IMR-90 (cell line): ENCODE measurements around the gene RGS7BP. TPM values are rescaled to one million over a fixed set of nuclear protein-coding genes. Genes with fewer than 3 reads are reported as not detected.

ENCODE experiments used
- ATAC-seq: fragments of 200-7000 bp; cut with Tn5 transposase; 2 replicates; pipeline ENCODE4 v1.9.1; 2020; ENCODE audit warnings: low read depth, mild to moderate bottlenecking, moderate library complexity
- BruUV-seq: library from RNA; stranded (reverse); fragments of 400-500 nt; replicated peaks from 2 replicates; lab custom pipeline; 2021; lab: Mats Ljungman, UMichigan
- CTCF ChIA-PET: fragments of 300-600 bp; formaldehyde crosslinking; extraction: SDS; loops from one replicate; lab custom pipeline; 2021; ENCODE audit warnings: antibody characterized with exemption; lab: Yijun Ruan, JAX
- POLR2A ChIA-PET: fragments of 300-600 bp; sonication (Branson Sonifier 250); formaldehyde crosslinking; loops from one replicate; lab custom pipeline; 2022; ENCODE audit warnings: antibody characterized with exemption; ENCODE audit not compliant: unreplicated experiment; lab: Charles Lee
- DNase-seq: peaks from one replicate; pipeline ENCODE4 v3.0.0; 2013
- H2AFZ ChIP-seq: replicated peaks from 2 replicates; pipeline ENCODE3; 2013; ENCODE audit warnings: low read length, mild to moderate bottlenecking; ENCODE audit not compliant: poor library complexity
- H2AK5ac ChIP-seq: 2 replicates; pipeline ENCODE4 v1.6.1; 2013; ENCODE audit warnings: low read depth, low read length, inconsistent platforms
- H2AK9ac ChIP-seq: replicated peaks from 2 replicates; pipeline ENCODE3; 2013; ENCODE audit warnings: mild to moderate bottlenecking, low read depth, low read length, moderate library complexity; ENCODE audit not compliant: poor library complexity
- H2BK120ac ChIP-seq: 2 replicates; pipeline ENCODE4 v1.6.1; 2013; ENCODE audit warnings: low read depth, low read length, inconsistent platforms
- H2BK15ac ChIP-seq: 3 replicates; pipeline ENCODE4 v1.6.1; 2013; ENCODE audit warnings: low read depth, low read length, inconsistent platforms
- H2BK20ac ChIP-seq: 2 replicates; pipeline ENCODE4 v1.6.1; 2013; ENCODE audit warnings: low read depth, mild to moderate bottlenecking, inconsistent platforms, low read length, moderate library complexity
- H2BK5ac ChIP-seq: 2 replicates; pipeline ENCODE4 v1.6.1; 2013; ENCODE audit warnings: mild to moderate bottlenecking, low read depth, low read length, inconsistent platforms; ENCODE audit not compliant: poor library complexity, severe bottlenecking
- H3K14ac ChIP-seq: replicated peaks from 2 replicates; pipeline ENCODE4 v1.6.1; 2013; ENCODE audit warnings: low read depth, low read length, inconsistent platforms
- H3K18ac ChIP-seq: 2 replicates; pipeline ENCODE4 v1.6.1; 2013; ENCODE audit warnings: low read depth, low read length, control low read depth
- H3K23ac ChIP-seq: 2 replicates; pipeline ENCODE4 v1.6.1; 2013; ENCODE audit warnings: low read depth, low read length, inconsistent platforms
- H3K27ac ChIP-seq: 2 replicates; pipeline ENCODE4 v1.5.1; 2013; ENCODE audit warnings: mild to moderate bottlenecking, control low read depth, low read length; ENCODE audit not compliant: insufficient read depth
- H3K27me3 ChIP-seq: 2 replicates; pipeline ENCODE4 v1.6.1; 2013; ENCODE audit warnings: low read length; ENCODE audit not compliant: control insufficient read depth, insufficient read depth
- H3K36me3 ChIP-seq: 2 replicates; pipeline ENCODE4 v1.6.1; 2013; ENCODE audit warnings: low read length, mixed read lengths; ENCODE audit not compliant: control insufficient read depth, insufficient read depth
- H3K4ac ChIP-seq: 2 replicates; pipeline ENCODE4 v1.6.1; 2013; ENCODE audit warnings: low read depth, low read length, inconsistent platforms
- H3K4me1 ChIP-seq: 2 replicates; pipeline ENCODE4 v1.6.1; 2013; ENCODE audit warnings: low read length, mixed read lengths; ENCODE audit not compliant: control insufficient read depth, insufficient read depth
- H3K4me2 ChIP-seq: 2 replicates; pipeline ENCODE4 v1.6.1; 2013; ENCODE audit warnings: low read depth, mild to moderate bottlenecking, control low read depth, low read length, moderate library complexity
- H3K4me3 ChIP-seq: 2 replicates; pipeline ENCODE4 v1.5.1; 2013; ENCODE audit warnings: low read depth, mild to moderate bottlenecking, control low read depth, low read length, moderate library complexity; ENCODE audit not compliant: insufficient read depth
- H3K56ac ChIP-seq: 2 replicates; pipeline ENCODE4 v1.6.1; 2013; ENCODE audit warnings: low read length, inconsistent platforms; ENCODE audit not compliant: insufficient read depth; ENCODE audit errors: extremely low read depth
- H3K79me1 ChIP-seq, 2 experiments: 2 replicates each; pipeline ENCODE4 v1.6.1; 2013; ENCODE audit warnings: low read length in 2 of 2, inconsistent platforms in 1 of 2, low read depth in 1 of 2
- H3K9ac ChIP-seq: 2 replicates; pipeline ENCODE4 v1.6.1; 2013; ENCODE audit warnings: low read depth, low read length, control low read depth
- H3K9me1 ChIP-seq: 2 replicates; pipeline ENCODE4 v1.6.1; 2013; ENCODE audit warnings: low read length, inconsistent platforms; ENCODE audit not compliant: insufficient read depth
- H3K9me3 ChIP-seq: 2 replicates; pipeline ENCODE4 v1.6.1; 2013; ENCODE audit warnings: low read length; ENCODE audit not compliant: control insufficient read depth, insufficient read depth
- H4K20me1 ChIP-seq: 2 replicates; pipeline ENCODE4 v1.6.1; 2013; ENCODE audit warnings: low read length, inconsistent platforms; ENCODE audit not compliant: insufficient read depth
- H4K5ac ChIP-seq: 2 replicates; pipeline ENCODE4 v1.6.1; 2013; ENCODE audit warnings: mild to moderate bottlenecking, low read depth, low read length, control low read depth
- H4K8ac ChIP-seq, 2 experiments: 2 replicates each; pipeline ENCODE4 v1.6.1; 2013; ENCODE audit warnings: low read depth in 2 of 2, low read length in 2 of 2, control low read depth in 1 of 2, inconsistent platforms in 1 of 2
- H4K91ac ChIP-seq: 2 replicates; pipeline ENCODE4 v1.6.1; 2013; ENCODE audit warnings: low read depth, low read length, inconsistent platforms; ENCODE audit not compliant: insufficient read depth
- BHLHE40 ChIP-seq: fragments of 150-350 bp; IDR thresholded peaks from 2 replicates; pipeline ENCODE4 v1.6.1; 2016; ENCODE audit warnings: mild to moderate bottlenecking, low read depth, low read length
- CHD1 ChIP-seq: IDR thresholded peaks from 2 replicates; pipeline ENCODE4 v1.6.1; 2012; ENCODE audit warnings: low read depth, low read length, improper control_type of control experiment
- CTCF ChIP-seq: conservative IDR thresholded peaks from 2 replicates; pipeline ENCODE4 v1.5.1; 2012; ENCODE audit warnings: mild to moderate bottlenecking, low read depth, low read length, improper control_type of control experiment
- MAFK ChIP-seq: IDR thresholded peaks from 2 replicates; pipeline ENCODE4 v1.6.1; 2012; ENCODE audit warnings: low read depth, low read length, improper control_type of control experiment
- MAZ ChIP-seq: IDR thresholded peaks from 2 replicates; pipeline ENCODE4 v1.6.1; 2012; ENCODE audit warnings: low read depth, mild to moderate bottlenecking, low read length, improper control_type of control experiment, moderate library complexity, borderline replicate concordance
- MXI1 ChIP-seq: IDR thresholded peaks from 2 replicates; pipeline ENCODE4 v1.6.1; 2012; ENCODE audit warnings: low read depth, mild to moderate bottlenecking, low read length, moderate library complexity, borderline replicate concordance
- NFE2L2 ChIP-seq: fragments of 150-350 bp; IDR thresholded peaks from 2 replicates; pipeline ENCODE4 v1.6.1; 2016; ENCODE audit warnings: low read depth, mild to moderate bottlenecking, low read length
- RAD21 ChIP-seq: IDR thresholded peaks from 2 replicates; pipeline ENCODE4 v1.6.1; 2012; ENCODE audit warnings: low read length, improper control_type of control experiment
- USF2 ChIP-seq: fragments of 150-350 bp; IDR thresholded peaks from 2 replicates; pipeline ENCODE4 v1.6.1; 2017; ENCODE audit warnings: mild to moderate bottlenecking, antibody characterized with exemption, low read length, low read depth
- WGBS, 2 experiments: methylation state at CpG; one replicate each; pipeline versions ENCODE4 v1.1.5 to v1.1.7; 2013; ENCODE audit warnings: missing lambda C conversion rate in 2 of 2; ENCODE audit not compliant: insufficient read length in 1 of 2; ENCODE audit errors: extremely low coverage in 2 of 2; 5-methylcytosine and 5-hydroxymethylcytosine counted together
- dilution Hi-C: fragments of 300-500 bp; cut with HindIII; formaldehyde crosslinking; loops from one replicate; pipeline ENCODE4 v1.14.3; 2018; ENCODE audit warnings: low sequenced_read_pairs; ENCODE audit not compliant: unreplicated experiment
- in situ Hi-C: fragments of 300-500 bp; cut with MboI; formaldehyde crosslinking; loops from 3 replicates; pipeline ENCODE4 v1.14.3; 2019; ENCODE audit warnings: low sequenced_read_pairs, inconsistent platforms, mixed read lengths
- intact Hi-C: fragments of 100-400 bp; cut with micrococcal nuclease; formaldehyde crosslinking; loops from 2 replicates; pipeline ENCODE4 v1.10.0; 2022
- polyA plus RNA-seq, 3 experiments: library from polyadenylated mRNA; depleted of rRNA; stranded (reverse); fragments of >200 nt; gene quantifications; 2 replicates each; pipeline ENCODE4 v1.2.3, GENCODE V29; 2012; ENCODE audit warnings: low replicate concordance in 1 of 3
- total RNA-seq: library from RNA; depleted of rRNA; stranded (reverse); fragments of >200 nt; gene quantifications from 2 replicates; pipeline ENCODE4 v1.2.3, GENCODE V29; 2012

The RGS7BP gene
- total and polyA plus RNA-seq, 2 of the 4 experiments (the other 2 are of a cell fraction) = not detected

- intact Hi-C loops = no loop called here
- POLR2A ChIA-PET = no interaction called here
- ATAC-seq = no peak
Measured at GRCh38 chr5:64532212-64532611, 26.4 kb downstream of the RGS7BP start.

More at GRCh38 chr5:64532212-64532611, 26.4 kb downstream of the RGS7BP start:
- no peak overlapping the region for H2AK5ac ChIP-seq
- in situ Hi-C loops (no loop called here), dilution Hi-C loops (no loop called here)
- H3K4me1 ChIP-seq = no peaks in the 10 kb centered on the region
- no peaks in the 10 kb centered on the region for H4K20me1 ChIP-seq
- TF ChIP-seq CTCF (no peak), MXI1 (no peak), BHLHE40 (no peak), CHD1 (no peak), RAD21 (no peak), MAZ (no peak), NFE2L2 (no peak), USF2 (no peak), MAFK (no peak)
- no peak overlapping the region for H3K56ac ChIP-seq
- BruUV-seq = no TSS peak
- H2BK5ac ChIP-seq = no peak overlapping the region
- no peak overlapping the region for H3K14ac ChIP-seq
- no peak overlapping the region for H3K4me3 ChIP-seq
- no peak overlapping the region for H3K27ac ChIP-seq
- DNase-seq = no peak
- H2BK20ac ChIP-seq = no peak overlapping the region
- no peak overlapping the region for H2BK120ac ChIP-seq
- no peak overlapping the region for H2BK15ac ChIP-seq
- no peak overlapping the region for H2AK9ac ChIP-seq
- no peak overlapping the region for H3K4ac ChIP-seq
- H3K18ac ChIP-seq = no peak overlapping the region
- H4K5ac ChIP-seq = no peak overlapping the region
- no peaks in the 10 kb centered on the region for H3K36me3 ChIP-seq
- no peak overlapping the region for H4K8ac ChIP-seq
- no peak overlapping the region for H3K4me2 ChIP-seq
- H2AFZ ChIP-seq = no peak overlapping the region
- no peaks in the 10 kb centered on the region for H3K9me3 ChIP-seq
- H3K23ac ChIP-seq = no peak overlapping the region
- CTCF ChIA-PET = no interaction called here
- H3K79me1 ChIP-seq = no peaks in the 10 kb centered on the region
- no peak overlapping the region for H3K9ac ChIP-seq
- H4K91ac ChIP-seq = no peak overlapping the region
- H3K27me3 ChIP-seq = no peaks in the 10 kb centered on the region; the same call in none of the 2 replicates
- WGBS, 2 experiments = 20% methylated on average over 1 of the region's 2 CpGs; no CpG with 5 or more reads in 1 of the 2 experiments
- H3K9me1 ChIP-seq = no peaks in the 10 kb centered on the region
